NT2/D1 (cell line): ENCODE results near the gene URAD.
"Not testable (repeated sequence)": the region's sequence is repeated elsewhere in the genome, so short reads cannot be mapped to it uniquely, and the experiment has no call there.

Experiments used
- DNase-seq: peaks from one replicate; pipeline ENCODE4 v3.0.0-alpha.2; 2011; ENCODE audit warnings: low read depth, low spot score
- H3K27me3 ChIP-seq: 2 replicates; pipeline ENCODE4 v1.6.0; 2011; ENCODE audit warnings: mild to moderate bottlenecking; ENCODE audit not compliant: insufficient read length, insufficient read depth
- H3K36me3 ChIP-seq: 2 replicates; pipeline ENCODE4 v1.6.1; 2011; ENCODE audit warnings: mild to moderate bottlenecking, low read length, mixed read lengths; ENCODE audit not compliant: insufficient read depth, insufficient read length
- H3K4me1 ChIP-seq: 2 replicates; pipeline ENCODE4 v1.5.1; 2011; ENCODE audit not compliant: insufficient read depth, insufficient read length
- H3K4me3 ChIP-seq: 2 replicates; pipeline ENCODE4 v1.5.1; 2011; ENCODE audit warnings: low read depth; ENCODE audit not compliant: insufficient read length
- H3K9ac ChIP-seq: 2 replicates; pipeline ENCODE4 v1.6.0; 2011; ENCODE audit warnings: low read depth; ENCODE audit not compliant: insufficient read length
- H3K9me3 ChIP-seq: 2 replicates; pipeline ENCODE4 v1.5.1; 2011; ENCODE audit warnings: mild to moderate bottlenecking, low read length; ENCODE audit not compliant: insufficient read depth
- SUZ12 ChIP-seq: IDR thresholded peaks from 2 replicates; pipeline ENCODE4 v1.6.1; 2011; ENCODE audit not compliant: insufficient read length, insufficient read depth; ENCODE audit errors: extremely low read depth
- YY1 ChIP-seq: IDR thresholded peaks from 2 replicates; pipeline ENCODE4 v1.6.1; 2011; ENCODE audit not compliant: insufficient read length, insufficient read depth
- ZNF274 ChIP-seq: IDR thresholded peaks from 2 replicates; pipeline ENCODE4 v1.6.1; 2011; ENCODE audit warnings: mild to moderate bottlenecking, low read depth, low read length

The URAD gene

GRCh38 chr13:28012383-28012782 lies 23.9 kb upstream of the URAD start:
- H3K27me3 ChIP-seq: no peaks in the 10 kb centered on the region
- no peaks in the 10 kb centered on the region for H3K9me3 ChIP-seq
- H3K4me1 ChIP-seq: no peaks in the 10 kb centered on the region
- DNase-seq: no peak
- H3K36me3 ChIP-seq: no peaks in the 10 kb centered on the region
- H3K9ac ChIP-seq: no peak overlapping the region
- TF ChIP-seq YY1: no peak
- no peak for TF ChIP-seq ZNF274
- TF ChIP-seq SUZ12: no peak
- no peak overlapping the region for H3K4me3 ChIP-seq

DNA sequence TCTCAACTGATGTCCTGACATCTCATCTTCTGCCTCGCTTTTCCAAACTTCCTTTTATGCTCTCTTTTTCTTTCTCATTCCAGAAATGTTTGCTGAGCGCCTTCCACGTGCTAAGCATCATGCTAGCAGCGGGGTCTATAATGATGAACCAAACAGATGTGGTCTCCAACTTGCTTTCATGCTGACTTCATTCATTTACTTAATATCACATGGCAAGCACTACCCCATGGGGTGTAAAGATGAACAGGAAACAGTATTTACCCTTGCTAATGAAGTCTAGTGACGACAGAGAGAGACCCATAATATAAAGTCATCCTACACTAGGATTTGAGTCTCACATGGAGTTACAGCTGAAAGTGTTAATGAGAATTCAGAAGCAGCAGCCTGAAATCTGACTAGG lies 21.6 kb upstream of the URAD start:
- no peak for DNase-seq
- H3K36me3 ChIP-seq: no peaks in the 10 kb centered on the region
- no peak for TF ChIP-seq YY1
- TF ChIP-seq SUZ12: no peak
- TF ChIP-seq ZNF274: no peak
- H3K9ac ChIP-seq: no peak overlapping the region
- no peaks in the 10 kb centered on the region for H3K27me3 ChIP-seq
- H3K4me3 ChIP-seq: no peak overlapping the region
- no peaks in the 10 kb centered on the region for H3K9me3 ChIP-seq
- H3K4me1 ChIP-seq: no peaks in the 10 kb centered on the region

GRCh38 chr13:28005016-28005415 lies 16.5 kb upstream of the URAD start:
- H3K9me3 ChIP-seq, H3K27me3 ChIP-seq, H3K36me3 ChIP-seq, H3K9ac ChIP-seq, DNase-seq, H3K4me3 ChIP-seq, H3K4me1 ChIP-seq: not testable (repeated sequence)

DNA sequence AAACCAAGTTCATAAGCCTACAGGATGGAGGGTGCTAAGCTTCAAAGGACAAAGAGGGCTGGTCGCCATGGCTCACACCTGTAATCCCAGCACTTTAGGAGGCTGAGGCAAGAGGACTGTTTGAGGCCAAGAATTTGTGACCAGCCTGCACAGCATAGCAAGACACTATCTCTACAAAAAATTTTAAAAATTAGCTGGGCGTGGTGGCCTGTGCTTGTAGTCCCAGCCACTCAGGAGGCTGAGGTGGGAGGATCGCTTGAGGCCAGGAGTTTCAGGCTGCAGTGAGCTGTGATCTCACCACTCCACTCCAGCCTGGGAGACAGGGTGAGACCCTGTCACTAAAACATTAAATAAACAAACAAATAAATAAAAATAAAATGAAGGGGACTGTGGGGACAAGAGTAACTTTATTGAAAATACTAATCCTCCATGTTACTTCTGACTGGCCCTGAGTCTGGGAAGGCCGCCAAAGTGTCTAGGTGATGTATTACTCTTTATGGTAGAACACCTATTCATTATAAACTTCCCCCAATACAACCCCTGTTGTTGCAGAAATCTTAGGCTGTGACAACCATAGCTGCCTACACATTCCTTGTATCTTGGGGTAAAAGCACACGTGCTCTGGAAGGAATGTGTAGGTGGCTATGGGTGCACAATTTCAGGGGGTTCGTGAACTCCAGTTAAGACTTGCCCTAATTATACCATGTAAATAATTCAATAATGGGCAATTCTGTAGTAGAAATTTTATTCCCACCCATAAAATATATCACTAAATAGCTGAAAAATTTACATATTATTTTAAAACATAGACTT lies 14.6 kb upstream of the URAD start:
- no peaks in the 10 kb centered on the region for H3K36me3 ChIP-seq
- TF ChIP-seq SUZ12 (no peak), YY1 (no peak), ZNF274 (no peak)
- H3K4me1 ChIP-seq: peaks cover 4% of the 10 kb centered on the region
- H3K9ac ChIP-seq: no peak overlapping the region
- DNase-seq: no peak
- H3K9me3 ChIP-seq: no peaks in the 10 kb centered on the region
- H3K4me3 ChIP-seq: no peak overlapping the region
- H3K27me3 ChIP-seq: no peaks in the 10 kb centered on the region

GRCh38 chr13:28001837-28002473 lies 13.5 kb upstream of the URAD start:
- Histone ChIP-seq H3K36me3 (no peaks in the 10 kb centered on the region), H3K9me3 (no peaks in the 10 kb centered on the region), H3K4me3 (no peak overlapping the region), H3K27me3 (peaks cover 4% of the 10 kb centered on the region), H3K9ac (no peak overlapping the region), H3K4me1 (peaks cover 4% of the 10 kb centered on the region)
- TF ChIP-seq ZNF274: no peak
- TF ChIP-seq SUZ12: no peak
- TF ChIP-seq YY1: no peak
- DNase-seq: no peak

DNA sequence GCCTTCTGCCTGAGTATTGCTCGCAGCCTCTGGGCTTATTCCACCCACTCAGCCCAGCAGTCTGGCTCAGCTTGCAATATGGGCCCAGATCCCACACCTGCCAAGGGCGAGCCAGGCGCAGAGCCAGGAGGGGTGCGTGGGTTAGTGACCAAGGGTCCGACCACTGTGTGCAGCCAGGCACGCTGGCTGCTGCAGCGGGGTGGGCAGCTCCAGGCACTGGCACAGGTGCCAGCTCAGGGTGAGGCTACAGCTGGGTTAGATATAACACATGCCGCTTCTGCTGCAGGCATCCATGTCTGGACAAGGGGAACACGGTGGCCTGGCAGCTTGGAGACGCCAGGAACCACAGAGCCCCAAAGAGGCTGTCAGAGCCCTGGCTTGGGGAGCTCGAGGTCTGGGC lies 12.6 kb upstream of the URAD start:
- H3K36me3 ChIP-seq: no peaks in the 10 kb centered on the region
- no peak overlapping the region for H3K4me3 ChIP-seq
- no peak for DNase-seq
- peaks cover 4% of the 10 kb centered on the region for H3K4me1 ChIP-seq
- TF ChIP-seq ZNF274: no peak
- TF ChIP-seq SUZ12: no peak
- no peak for TF ChIP-seq YY1
- no peak overlapping the region for H3K9ac ChIP-seq
- no peaks in the 10 kb centered on the region for H3K9me3 ChIP-seq
- peaks cover 11% of the 10 kb centered on the region for H3K27me3 ChIP-seq

DNA sequence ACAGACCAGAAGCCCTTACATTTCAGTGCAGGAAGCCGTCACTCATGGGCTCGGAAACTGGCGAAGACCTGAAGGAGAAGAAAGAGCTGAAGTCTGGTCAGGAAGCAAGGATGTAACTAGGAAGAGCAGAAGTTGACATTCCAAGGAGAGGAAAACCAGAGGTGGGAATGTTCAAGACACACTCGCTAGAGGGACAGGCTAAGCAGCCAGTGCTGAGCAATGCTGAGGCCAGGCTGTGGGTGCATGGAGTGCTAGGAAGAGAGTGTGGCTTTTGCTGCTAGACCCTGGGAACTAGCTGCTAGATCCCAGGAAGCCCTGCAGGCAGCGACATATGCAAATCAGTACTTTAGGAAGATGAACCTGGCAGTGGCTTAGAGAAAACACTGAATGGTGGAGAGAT lies 12.1 kb upstream of the URAD start:
- Histone ChIP-seq H3K27me3 (peaks cover 11% of the 10 kb centered on the region), H3K36me3 (no peaks in the 10 kb centered on the region), H3K9me3 (no peaks in the 10 kb centered on the region), H3K9ac (no peak overlapping the region), H3K4me1 (peaks cover 4% of the 10 kb centered on the region), H3K4me3 (no peak overlapping the region)
- no peak for DNase-seq
- TF ChIP-seq YY1: no peak
